GM12891 (cell line): ENCODE results near the gene TGM2.

Experiments used
- PAX5 ChIP-seq: IDR thresholded peaks from 2 replicates; pipeline ENCODE4 v1.6.1; 2011; ENCODE audit warnings: low read length, moderate library complexity, mild to moderate bottlenecking; ENCODE audit not compliant: insufficient read depth, severe bottlenecking
- POLR2A ChIP-seq: IDR thresholded peaks from 2 replicates; pipeline ENCODE4 v1.6.1; 2011; ENCODE audit warnings: low read depth, low read length, control low read depth
- POLR2AphosphoS5 ChIP-seq: IDR thresholded peaks from 2 replicates; pipeline ENCODE4 v1.6.1; 2011; ENCODE audit warnings: low read depth, low read length, control low read depth
- POU2F2 ChIP-seq: IDR thresholded peaks from 2 replicates; pipeline ENCODE4 v1.6.1; 2011; ENCODE audit warnings: low read depth, mild to moderate bottlenecking, control low read depth, low read length, moderate library complexity
- SPI1 ChIP-seq: IDR thresholded peaks from 2 replicates; pipeline ENCODE4 v1.6.1; 2011; ENCODE audit warnings: low read depth, low read length, control low read depth
- TAF1 ChIP-seq: IDR thresholded peaks from 2 replicates; pipeline ENCODE4 v1.6.1; 2011; ENCODE audit warnings: low read depth, low read length, control low read depth

DNA sequence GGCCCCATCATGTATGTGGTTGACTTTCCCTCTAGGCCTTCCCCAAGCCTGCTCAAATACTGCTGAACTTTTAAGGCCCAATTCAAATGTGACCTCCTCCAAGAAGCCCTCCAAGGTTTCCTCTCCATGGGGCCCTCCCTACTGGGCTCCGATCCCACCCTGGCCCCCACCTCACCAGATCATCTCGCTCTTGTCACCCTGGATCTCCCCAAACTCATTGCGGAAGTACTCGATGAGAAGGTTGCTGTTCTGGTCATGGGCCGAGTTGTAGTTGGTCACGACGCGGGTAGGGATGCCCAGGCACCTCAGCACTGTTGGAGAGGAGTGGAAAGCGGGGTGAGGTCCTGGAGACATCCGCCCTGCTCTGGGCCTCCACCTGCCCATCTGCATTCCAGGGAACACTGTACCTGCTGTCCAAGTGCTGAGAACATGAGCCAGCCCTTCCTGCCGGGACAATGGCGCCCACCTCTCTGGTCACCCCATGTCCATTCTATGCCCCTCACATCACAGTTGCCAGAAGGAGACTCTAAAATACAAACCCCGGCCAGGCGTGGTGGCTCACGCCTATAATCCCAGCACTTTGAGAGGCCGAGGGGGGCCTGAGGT, 23.1 kb downstream of the TGM2 start:
- TF ChIP-seq POLR2A: no peak
- TF ChIP-seq POLR2AphosphoS5: no peak
- TF ChIP-seq SPI1: no peak
- TF ChIP-seq PAX5: no peak
- no peak for TF ChIP-seq TAF1
- no peak for TF ChIP-seq POU2F2
